DOHH2 (cell line): ENCODE measurements around the gene TSC22D3.
"Not testable (repeated sequence)": the region's sequence is repeated elsewhere in the genome, so short reads cannot be mapped to it uniquely, and the experiment has no call there.

ENCODE experiments used
- H3F3A ChIP-seq: fragments of 200-600 bp; sonication (generic), shearing (Covaris generic); 2 replicates; pipeline ENCODE4 v1.6.0; 2016; ENCODE audit warnings: antibody characterized with exemption, mild to moderate bottlenecking; ENCODE audit not compliant: control insufficient read depth, insufficient read depth
- H3K27ac ChIP-seq: fragments of 200-600 bp; sonication (generic); 2 replicates; pipeline ENCODE4 v1.5.1; 2014; ENCODE audit warnings: low read depth, mild to moderate bottlenecking, low read length, moderate library complexity
- H3K27me3 ChIP-seq: fragments of 200-600 bp; sonication (generic); 2 replicates; pipeline ENCODE4 v1.6.1; 2014; ENCODE audit warnings: mild to moderate bottlenecking, low read length, mixed read lengths; ENCODE audit not compliant: control insufficient read depth
- H3K36me3 ChIP-seq: fragments of 200-600 bp; sonication (generic); 2 replicates; pipeline ENCODE4 v1.6.1; 2014; ENCODE audit warnings: mild to moderate bottlenecking, low read length, moderate library complexity, mixed read lengths; ENCODE audit not compliant: control insufficient read depth
- H3K4me1 ChIP-seq: fragments of 200-600 bp; sonication (generic); 2 replicates; pipeline ENCODE4 v1.6.1; 2014; ENCODE audit warnings: mild to moderate bottlenecking, low read length, mixed read lengths; ENCODE audit not compliant: control insufficient read depth
- H3K4me2 ChIP-seq: fragments of 200-600 bp; sonication (generic); 2 replicates; pipeline ENCODE4 v1.6.0; 2014; ENCODE audit warnings: mild to moderate bottlenecking, low read length, moderate library complexity
- H3K4me3 ChIP-seq: fragments of 200-600 bp; sonication (generic); 2 replicates; pipeline ENCODE4 v1.5.1; 2014; ENCODE audit warnings: mild to moderate bottlenecking, low read length, mixed read lengths
- H3K79me2 ChIP-seq: fragments of 200-600 bp; sonication (generic); 2 replicates; pipeline ENCODE4 v1.6.1; 2014; ENCODE audit warnings: mild to moderate bottlenecking, low read length, mixed read lengths; ENCODE audit not compliant: control insufficient read depth
- H3K9me2 ChIP-seq: fragments of 200-600 bp; sonication (generic); replicated peaks from 2 replicates; pipeline ENCODE4 v1.6.1; 2014; ENCODE audit warnings: mild to moderate bottlenecking, low read length, mixed read lengths; ENCODE audit not compliant: control insufficient read depth
- H3K9me3 ChIP-seq: fragments of 200-600 bp; sonication (generic); 2 replicates; pipeline ENCODE4 v1.6.1; 2014; ENCODE audit warnings: antibody characterized with exemption, low read length, mixed read lengths; ENCODE audit not compliant: control insufficient read depth, insufficient read depth
- H4K20me1 ChIP-seq: fragments of 200-600 bp; sonication (generic); 2 replicates; pipeline ENCODE4 v1.6.0; 2014; ENCODE audit warnings: low read depth, mild to moderate bottlenecking, antibody characterized with exemption, low read length, moderate library complexity; ENCODE audit not compliant: control insufficient read depth, insufficient read depth
- CTCF ChIP-seq: fragments of 200-600 bp; sonication (generic); IDR thresholded peaks from one replicate; pipeline ENCODE4 v1.5.1; 2014; ENCODE audit warnings: antibody characterized with exemption, mild to moderate bottlenecking, low read depth, low read length; ENCODE audit not compliant: poor library complexity, severe bottlenecking
- EZH2phosphoT487 ChIP-seq: fragments of 200-600 bp; sonication (generic); IDR thresholded peaks from 2 replicates; pipeline ENCODE4 v1.6.1; 2017; ENCODE audit warnings: borderline replicate concordance, mild to moderate bottlenecking, antibody characterized with exemption, low read length, moderate library complexity, mixed read lengths

Gene TSC22D3

DNA sequence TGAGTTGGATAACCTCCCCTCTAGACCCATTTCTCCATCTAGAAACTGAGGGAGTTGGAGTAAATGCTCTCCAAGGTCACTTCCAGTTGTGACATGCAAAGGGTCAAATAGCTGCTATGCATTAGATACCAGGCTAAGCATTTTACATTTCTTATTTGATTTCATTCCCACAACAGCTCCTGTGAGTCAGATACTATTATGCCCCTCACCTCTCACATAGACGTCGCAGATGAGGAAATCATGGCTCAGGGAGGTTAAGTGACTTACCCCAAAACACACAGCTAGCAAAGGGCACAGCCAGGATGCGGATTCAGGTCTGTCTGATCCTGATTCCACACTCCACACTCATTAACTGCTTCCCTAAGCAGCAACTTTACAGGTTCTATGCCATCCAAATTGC lies 89.6 kb downstream of the TSC22D3 start:
- Histone ChIP-seq H3K27me3 (no peaks in the 10 kb centered on the region), H3K79me2 (no peaks in the 10 kb centered on the region), H3K9me3 (no peaks in the 10 kb centered on the region), H3K27ac (peak overlapping the region; percentile 78), H3K4me3 (peak overlapping the region; percentile 44; the same call in 1 of the 2 replicates), H3K4me2 (peak overlapping the region; percentile 62), H3K36me3 (no peaks in the 10 kb centered on the region), H4K20me1 (no peaks in the 10 kb centered on the region), H3F3A (peaks cover 8% of the 10 kb centered on the region; the same call in 1 of the 2 replicates), H3K4me1 (peaks cover 50% of the 10 kb centered on the region), H3K9me2 (no peaks in the 10 kb centered on the region)
- no peak for TF ChIP-seq EZH2phosphoT487
- TF ChIP-seq CTCF, result no peak

DNA sequence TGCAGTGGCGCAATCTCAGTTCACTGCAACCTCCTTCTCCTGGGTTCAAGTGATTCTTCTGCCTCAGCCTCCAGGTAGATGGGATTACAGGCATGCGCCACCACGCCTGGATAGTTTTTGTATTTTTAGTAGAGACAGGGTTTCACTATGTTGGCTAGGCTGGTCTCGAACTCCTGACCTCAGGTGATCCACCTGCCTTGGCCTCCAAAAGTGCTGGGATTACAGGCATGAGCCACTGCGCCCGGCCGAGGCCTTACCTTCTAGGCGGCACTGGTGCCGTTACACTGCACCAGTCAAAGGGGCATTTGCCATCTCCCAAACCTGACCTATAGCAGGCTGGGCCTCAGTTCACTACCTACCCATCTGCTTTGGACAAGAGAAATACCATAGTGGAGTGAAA lies 90.0 kb downstream of the TSC22D3 start:
- not testable (repeated sequence) for H3K9me2 ChIP-seq, H3K27me3 ChIP-seq, H4K20me1 ChIP-seq, H3F3A ChIP-seq, H3K36me3 ChIP-seq, H3K9me3 ChIP-seq, H3K79me2 ChIP-seq
- Histone ChIP-seq H3K27ac (peak overlapping the region; percentile 78), H3K4me1 (peaks cover 50% of the 10 kb centered on the region), H3K4me2 (peak overlapping the region; percentile 62), H3K4me3 (peak overlapping the region; percentile 41; the same call in 1 of the 2 replicates)

- Histone ChIP-seq H3K4me3 (peak overlapping the region; percentile 41), H3K27ac (peak overlapping the region; percentile 78), H3K4me2 (peak overlapping the region; percentile 56), H3K27me3 (no peaks in the 10 kb centered on the region), H3K9me2 (no peaks in the 10 kb centered on the region), H4K20me1 (no peaks in the 10 kb centered on the region), H3K4me1 (peaks cover 50% of the 10 kb centered on the region), H3K36me3 (no peaks in the 10 kb centered on the region), H3K79me2 (no peaks in the 10 kb centered on the region), H3F3A (peaks cover 8% of the 10 kb centered on the region; the same call in 1 of the 2 replicates), H3K9me3 (no peaks in the 10 kb centered on the region)
- TF ChIP-seq EZH2phosphoT487 (no peak), CTCF (no peak)
Observed at GRCh38 chrX:107684956-107685385, 90.6 kb downstream of the TSC22D3 start.

DNA sequence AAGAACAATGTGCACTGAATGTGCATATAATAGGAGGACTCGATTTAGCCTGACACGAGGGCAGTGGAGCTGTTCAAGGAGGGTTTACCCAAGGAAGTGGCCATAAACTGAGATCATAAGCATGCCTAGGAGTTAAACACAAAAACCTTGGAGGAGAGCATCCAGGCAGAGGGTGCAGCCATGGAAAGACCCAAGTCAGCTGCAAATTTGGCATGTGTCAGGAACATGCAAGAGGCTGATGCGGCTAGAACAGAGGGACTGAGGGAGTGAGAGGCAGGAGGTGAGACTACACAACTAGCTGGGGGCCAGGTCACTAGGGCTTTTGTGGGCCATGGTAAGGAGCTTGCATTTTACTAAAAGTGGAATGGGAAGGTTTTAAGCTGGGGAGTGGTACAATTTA lies 91.7 kb downstream of the TSC22D3 start:
- no peak overlapping the region for H3K4me2 ChIP-seq
- H3K36me3 ChIP-seq, result no peaks in the 10 kb centered on the region
- H3K4me1 ChIP-seq, result peaks cover 60% of the 10 kb centered on the region
- 0 out of 2 replicates have a peak overlapping the region, but pooled peaks have one; percentile 78 for H3K27ac ChIP-seq
- H3F3A ChIP-seq, result peaks cover 8% of the 10 kb centered on the region; the same call in 1 of the 2 replicates
- H3K27me3 ChIP-seq, result no peaks in the 10 kb centered on the region
- H3K79me2 ChIP-seq, result no peaks in the 10 kb centered on the region
- H4K20me1 ChIP-seq, result no peaks in the 10 kb centered on the region
- TF ChIP-seq CTCF (no peak), EZH2phosphoT487 (no peak)
- no peaks in the 10 kb centered on the region for H3K9me3 ChIP-seq
- H3K4me3 ChIP-seq, result no peak overlapping the region
- H3K9me2 ChIP-seq, result no peaks in the 10 kb centered on the region
